GM18867 (cell line): ENCODE measurements around the gene GNG7.
"Not testable (repeated sequence)": the region's sequence is repeated elsewhere in the genome, so short reads cannot be mapped to it uniquely, and the experiment has no call there.

Source experiments
- ATAC-seq: cut with Tn5 transposase; IDR thresholded peaks from one replicate; pipeline ENCODE4 v1.9.1; 2021; ENCODE audit warnings: mild to moderate bottlenecking, moderate library complexity; ENCODE audit not compliant: unreplicated experiment

GNG7 gene

DNA sequence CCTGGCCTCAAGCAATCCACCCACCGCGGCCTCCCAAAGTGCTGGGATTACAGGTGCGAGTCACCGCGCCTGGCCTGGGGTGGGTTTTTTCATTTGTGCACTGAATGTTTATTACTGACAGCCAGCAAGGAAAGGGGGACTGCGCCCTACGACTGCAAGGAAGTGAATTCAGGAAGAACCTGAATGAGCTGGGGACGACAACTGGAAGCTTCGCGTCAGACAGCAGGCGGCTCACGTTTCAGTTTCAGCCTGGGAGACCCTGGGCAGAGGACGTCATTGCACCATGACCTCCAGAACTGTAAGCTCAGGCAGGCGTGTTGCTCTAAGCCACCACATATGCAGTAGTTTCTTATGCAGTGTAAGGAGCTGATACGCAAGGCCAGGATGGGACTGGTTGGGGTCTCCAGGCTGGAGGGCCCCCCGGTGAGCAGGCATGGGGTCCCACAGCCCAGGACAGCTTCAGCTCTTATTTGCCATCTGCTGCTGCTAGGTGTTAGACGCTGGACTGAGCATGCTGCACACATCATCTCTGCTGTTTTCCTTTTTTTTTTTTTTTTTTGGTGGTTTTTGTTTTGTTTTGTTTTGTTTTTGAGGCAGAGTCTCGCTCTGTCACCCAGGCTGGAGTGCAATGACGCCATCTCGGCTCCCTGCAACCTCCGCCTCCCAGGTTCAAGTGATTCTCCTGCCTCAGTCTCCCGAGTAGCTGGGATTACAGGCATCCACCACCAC is 160.0 kb downstream of the GNG7 start:
- no peak for ATAC-seq

DNA sequence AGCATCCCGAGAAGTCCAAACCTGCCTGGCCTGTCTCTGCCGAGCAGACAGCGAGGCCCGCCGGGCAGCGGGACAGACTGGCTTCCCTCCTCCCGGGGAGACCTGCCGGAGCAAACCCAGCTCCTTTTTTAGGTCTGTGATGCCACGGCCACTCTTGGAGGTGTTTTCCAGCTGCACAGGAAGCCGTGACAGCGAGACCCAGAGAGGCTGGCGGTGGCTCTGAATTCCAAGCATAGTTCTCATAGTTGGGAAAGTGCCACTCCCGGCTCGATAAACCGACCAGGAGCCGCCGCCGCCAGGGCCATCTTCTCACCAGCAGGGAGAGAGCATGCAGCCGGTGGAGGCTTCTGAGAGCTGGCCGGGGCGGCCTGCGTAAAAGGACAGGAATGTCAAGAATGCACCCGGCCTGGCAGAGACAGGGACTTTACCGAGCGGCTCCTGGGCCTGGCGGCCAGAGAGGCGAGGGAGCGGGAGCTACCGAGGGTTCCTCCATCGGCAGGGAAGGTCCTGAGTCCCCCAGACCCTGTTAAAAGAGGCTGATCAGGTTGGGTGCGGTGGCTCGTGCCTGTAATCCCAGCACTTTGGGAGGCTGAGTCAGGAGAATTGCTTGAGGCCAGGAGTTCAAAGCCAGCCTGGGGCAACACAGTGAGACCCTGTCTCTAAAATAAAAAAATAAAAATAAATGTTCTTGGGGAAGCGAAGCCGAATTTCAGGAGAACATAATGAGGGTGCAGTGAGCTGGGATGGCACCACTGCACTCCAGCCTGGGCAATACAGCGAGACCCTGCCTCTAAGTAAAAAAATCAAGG is 161.6 kb downstream of the GNG7 start:
- ATAC-seq, result no peak

DNA sequence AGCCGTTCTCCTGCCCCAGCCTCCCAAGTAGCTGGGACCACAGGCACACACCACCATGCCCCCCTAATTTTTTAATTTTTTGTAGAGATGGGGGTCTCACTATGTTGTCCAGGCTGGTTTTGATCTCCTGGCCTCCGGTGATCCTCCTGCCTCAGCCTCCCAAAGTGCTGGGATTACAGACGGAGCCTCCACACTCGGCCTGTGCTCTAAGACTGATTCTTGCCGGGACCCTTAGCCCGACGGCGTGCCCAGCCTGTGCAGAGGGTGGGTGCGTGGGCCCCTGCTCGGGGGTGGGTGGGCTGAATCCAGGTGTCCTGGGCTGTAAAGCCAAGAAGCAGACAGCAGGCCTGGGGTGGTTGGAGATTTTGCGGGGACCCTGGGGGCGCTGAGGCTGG is 162.2 kb downstream of the GNG7 start:
- no peak for ATAC-seq

DNA sequence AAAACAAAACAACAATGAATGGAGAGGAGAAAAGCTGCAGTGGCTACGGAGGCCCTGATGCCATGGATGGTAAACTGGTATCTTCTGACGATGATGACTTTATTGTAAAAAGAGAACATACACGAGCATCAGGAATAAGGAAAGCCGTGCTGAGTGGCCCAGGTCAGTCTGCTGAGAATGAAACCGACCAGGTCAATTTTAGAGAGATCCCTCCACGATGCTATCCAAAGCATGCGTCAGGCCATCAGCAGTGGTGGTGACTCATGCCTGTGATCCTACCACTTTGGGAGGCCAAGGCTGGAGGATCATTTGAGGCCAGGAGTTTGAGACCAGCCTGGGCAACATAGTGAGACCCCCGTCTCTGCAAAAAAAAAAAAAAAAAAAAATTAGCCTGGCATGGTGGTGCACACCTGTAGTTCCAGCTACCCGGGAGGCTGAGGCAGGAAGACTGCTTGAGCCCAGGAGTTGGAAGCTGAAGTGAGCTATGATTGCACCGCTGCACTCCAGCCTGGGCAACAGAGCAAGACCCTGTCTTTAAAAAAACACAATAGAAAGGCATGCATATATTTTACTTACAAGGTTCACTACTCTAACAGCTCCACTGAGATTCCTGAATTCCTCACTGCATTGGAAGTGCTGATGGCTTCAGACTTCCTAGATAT is 164.3 kb downstream of the GNG7 start:
- ATAC-seq, result no peak

DNA sequence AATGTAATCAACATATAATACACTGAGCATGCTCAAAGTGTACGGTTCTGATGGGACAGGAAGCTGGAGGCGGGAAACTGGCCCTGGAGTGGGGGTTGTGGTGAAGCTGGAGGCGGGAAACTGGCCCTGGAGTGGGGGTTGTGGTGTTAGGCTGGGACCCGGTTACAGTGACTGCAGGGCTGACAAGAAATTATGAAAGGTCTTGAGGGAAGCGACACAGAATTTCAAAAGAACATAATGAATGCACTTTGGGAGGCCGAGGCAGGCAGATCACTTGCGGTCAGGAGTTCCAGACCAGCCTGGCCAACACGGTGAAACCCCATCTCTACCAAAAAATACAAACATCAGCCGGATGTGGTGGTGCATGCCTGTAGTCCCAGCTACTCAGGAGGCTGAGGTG is 164.9 kb downstream of the GNG7 start:
- ATAC-seq, result not testable (repeated sequence)

DNA sequence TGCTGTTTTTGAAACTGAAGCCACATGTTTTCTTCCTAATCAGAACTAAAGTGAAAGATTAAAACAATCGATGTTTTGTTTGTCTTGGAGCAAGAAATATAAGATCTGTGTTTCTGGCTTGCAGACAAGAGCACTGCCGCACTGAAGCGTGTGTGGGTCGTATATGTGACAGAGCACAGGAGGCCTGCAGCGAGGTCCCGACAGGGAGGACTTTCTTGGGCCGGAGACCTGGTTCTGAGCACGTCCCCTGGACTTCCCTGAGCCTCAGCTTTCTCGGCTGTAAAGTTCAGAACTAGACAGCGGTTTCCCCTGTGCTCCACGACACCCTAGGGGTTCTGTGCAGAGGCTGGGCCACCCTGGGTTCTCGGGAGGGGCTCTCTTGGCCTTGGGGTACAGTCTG is 166.0 kb downstream of the GNG7 start:
- ATAC-seq, result no peak

DNA sequence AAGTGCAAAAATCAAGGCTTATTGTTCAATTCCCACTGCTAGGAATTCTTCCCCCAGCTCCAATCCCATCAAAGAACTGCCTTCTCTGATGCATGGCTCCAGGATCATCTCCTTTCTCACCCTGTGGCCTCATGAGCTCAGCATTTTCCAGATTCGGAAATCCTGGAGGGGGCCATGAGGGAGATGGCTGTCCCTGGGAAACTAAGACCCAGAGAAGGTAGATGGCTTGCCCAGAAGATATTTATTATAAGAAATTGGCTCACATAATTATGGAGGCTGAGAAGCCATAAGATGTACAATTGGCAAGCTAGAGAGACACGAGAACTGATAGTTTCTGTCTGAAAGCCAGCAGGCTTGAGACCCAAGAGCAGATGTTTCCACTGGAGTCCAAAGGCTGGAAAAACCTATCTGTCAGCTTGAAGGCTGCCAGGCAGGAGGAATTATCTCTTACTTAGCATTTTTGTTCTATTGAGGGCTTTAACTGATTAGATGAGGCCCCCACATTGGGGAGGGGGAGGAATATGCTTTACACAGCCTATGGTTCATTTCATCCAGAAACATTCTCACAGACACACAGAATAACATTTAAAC is 168.0 kb downstream of the GNG7 start:
- ATAC-seq, result no peak

DNA sequence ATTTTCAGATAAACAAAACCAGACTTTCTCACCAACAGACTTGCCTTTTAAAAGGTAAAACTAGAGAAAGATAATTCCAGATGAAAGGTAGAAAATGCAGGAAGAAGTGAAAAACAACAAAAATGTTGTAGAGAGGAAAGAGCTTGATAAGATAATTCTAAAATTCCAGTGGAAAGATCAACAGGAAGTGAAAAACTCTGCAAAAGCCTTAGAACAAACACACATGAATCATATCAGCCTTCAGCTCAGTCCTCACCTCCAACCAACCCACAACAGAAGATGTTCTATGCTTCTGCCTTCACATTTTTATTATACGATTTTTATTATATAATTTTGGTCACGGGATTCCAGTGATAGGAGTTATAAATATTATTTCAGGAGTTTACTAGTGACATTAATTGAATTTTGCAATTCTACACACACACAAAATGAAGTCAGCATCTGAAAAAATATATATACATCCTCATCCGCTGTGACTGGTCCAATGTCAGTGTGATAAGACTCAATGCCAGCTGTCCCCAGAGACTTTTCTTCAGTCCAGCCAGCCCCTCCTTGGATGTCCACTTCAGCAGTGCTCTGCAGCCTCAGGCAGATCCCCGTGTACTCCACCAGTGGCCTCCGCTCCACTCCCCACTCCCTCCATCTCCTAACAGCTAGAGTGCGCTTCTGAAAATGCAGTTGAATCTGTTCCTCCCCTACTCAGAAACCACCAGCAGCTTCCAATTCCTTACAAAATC is 168.6 kb downstream of the GNG7 start:
- ATAC-seq, result no peak

DNA sequence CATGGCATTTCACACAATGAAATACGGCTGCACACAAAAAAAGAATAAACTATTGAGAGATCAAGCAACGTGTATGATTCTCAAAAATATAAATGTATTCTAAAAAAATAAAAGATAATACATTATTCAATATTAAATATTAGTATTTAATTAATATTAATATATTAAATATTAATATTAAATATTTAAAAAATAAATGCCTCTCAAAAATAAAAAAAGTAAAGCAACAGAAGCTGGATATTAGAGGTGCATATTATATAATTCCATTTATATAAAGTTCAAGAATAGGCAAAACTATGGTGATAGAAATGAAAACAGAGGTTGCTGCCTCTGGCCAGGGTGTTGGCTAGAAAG is 169.4 kb downstream of the GNG7 start:
- no peak for ATAC-seq

DNA sequence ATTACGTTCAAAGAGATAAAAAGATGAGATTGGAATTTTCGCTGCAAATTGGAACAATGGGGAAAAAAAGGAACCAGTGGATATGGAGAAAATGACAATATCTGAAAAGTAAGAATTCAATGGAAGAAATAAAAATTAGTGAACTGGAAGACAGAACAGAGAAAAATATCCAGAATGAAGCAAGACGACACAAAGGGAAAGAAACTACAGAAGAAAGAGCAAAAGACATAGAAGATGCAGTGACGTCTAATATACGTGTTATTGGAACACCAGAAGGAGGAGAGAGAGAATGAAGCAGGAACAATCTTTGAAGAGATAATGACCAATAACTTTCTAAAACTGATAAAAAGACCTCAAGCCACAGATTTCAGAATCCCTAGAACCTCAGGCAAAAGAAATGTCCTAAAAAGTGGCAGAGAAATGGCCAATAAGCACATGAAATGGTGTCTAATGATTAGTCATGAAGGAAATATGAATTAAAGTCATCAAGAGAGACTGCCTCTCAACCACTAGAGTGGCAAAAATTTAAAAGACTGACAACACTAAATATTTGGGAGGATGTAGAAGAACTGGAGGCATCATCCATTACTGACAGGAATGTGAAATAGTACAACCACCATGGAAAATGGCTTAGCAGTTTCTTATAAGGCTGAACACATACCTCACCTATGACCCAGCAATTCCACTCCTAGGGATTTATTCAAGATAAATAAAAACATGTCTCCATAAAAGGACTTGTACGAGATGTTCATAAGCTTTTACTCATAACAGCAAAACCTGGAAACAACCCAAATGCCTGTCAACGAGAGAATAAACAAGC is 170.0 kb downstream of the GNG7 start:
- ATAC-seq, result no peak

DNA sequence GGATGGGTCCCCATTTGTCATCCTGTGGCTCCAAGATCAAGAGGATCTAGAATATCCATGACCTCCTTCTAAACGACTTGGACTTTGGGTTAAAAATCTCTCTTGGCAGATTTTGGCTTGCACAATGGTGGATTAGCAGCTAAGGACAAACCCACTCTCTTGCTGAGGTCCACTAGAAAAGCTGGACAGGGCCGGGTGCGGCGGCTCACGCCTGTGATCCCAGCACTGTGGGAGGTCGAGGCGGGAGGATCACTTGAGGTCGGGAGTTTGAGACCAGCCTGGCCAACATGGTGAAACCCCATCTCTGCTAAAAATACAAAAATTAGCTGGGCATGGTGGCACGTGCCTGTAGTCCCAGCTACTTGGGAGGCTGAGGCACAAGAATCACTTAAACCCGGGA is 172.6 kb downstream of the GNG7 start:
- ATAC-seq, result not testable (repeated sequence)

DNA sequence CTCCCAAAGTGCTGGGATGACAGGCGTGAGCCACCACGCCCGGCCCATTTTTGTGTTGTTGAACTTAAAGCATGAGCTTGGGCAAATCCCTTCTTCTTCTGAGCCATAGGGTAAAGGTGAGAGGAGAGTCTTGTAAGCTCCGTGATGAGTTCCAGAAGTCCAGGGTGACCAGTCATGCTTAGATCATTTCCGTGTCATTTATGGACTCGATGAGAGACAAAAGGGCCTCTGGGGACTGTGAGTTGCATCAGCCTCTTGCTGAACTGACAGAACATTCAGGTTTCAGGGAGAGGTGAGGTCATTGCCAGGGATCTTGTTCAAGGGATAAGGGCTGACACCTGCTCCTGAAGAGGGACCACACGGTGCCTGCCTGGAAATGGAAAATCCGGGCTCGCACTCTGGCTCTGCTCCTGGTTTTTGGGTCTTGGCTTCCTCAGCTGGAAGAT is 173.0 kb downstream of the GNG7 start:
- ATAC-seq, result no peak

DNA sequence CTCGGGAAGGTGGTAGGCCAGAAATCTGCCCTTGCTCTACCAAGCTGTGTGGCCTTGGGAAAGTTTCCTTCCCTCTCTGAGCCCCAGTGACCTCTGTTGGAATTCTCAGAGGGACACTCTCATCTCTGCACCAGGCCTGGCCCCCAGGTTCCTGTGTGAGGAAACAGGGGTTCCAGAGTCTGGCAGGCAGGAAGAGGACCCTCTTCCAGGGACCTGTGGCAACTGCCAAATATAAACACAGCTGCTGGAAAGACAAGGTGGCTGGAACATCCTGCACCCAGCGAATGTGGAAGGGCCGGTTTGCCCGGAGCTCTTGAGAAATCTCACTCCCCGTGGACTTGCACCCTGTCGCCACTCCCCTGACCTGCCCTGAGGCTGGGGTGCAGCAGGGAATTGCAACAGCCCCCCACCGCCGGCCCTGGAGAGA is 173.8 kb downstream of the GNG7 start:
- no peak for ATAC-seq

DNA sequence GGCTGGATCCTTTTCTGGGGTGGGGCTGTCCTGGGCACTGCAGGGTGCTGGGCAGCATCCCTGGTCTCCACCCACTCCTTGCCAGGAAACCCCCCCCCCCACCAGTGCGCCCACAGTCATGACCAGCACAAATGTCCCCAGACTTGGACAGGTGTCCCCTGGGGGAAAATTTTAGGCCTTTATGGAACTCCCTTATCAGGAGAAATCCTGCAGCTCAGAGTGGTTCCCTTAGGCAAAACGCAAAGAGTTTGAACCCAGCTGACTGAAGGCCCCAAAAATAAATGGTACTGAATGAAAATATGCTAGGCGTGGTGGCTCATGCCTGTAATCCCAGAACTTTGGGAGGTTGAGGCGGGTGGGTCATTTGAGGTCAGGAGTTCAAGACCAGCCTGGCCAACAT is 174.8 kb downstream of the GNG7 start:
- no peak for ATAC-seq

DNA sequence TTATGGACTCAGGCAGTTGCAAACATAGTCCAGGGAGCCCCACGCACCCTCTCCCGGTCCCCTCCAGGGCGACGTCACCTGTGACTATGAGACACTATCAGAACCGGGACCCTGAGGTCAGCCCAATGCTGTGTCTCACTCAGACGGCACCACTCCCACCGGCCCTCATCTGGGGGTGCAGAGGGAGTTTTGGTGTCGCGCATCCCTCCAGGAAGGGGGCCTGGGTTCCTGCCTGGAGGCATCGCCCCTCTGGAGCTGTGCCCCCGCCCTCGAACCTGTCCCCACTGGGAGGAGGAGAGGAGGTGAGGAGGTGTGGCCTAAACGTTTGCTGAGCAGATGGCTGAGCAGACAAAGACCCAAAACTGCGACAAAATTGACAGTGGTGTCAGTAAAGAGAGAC is 175.3 kb downstream of the GNG7 start:
- no peak for ATAC-seq

DNA sequence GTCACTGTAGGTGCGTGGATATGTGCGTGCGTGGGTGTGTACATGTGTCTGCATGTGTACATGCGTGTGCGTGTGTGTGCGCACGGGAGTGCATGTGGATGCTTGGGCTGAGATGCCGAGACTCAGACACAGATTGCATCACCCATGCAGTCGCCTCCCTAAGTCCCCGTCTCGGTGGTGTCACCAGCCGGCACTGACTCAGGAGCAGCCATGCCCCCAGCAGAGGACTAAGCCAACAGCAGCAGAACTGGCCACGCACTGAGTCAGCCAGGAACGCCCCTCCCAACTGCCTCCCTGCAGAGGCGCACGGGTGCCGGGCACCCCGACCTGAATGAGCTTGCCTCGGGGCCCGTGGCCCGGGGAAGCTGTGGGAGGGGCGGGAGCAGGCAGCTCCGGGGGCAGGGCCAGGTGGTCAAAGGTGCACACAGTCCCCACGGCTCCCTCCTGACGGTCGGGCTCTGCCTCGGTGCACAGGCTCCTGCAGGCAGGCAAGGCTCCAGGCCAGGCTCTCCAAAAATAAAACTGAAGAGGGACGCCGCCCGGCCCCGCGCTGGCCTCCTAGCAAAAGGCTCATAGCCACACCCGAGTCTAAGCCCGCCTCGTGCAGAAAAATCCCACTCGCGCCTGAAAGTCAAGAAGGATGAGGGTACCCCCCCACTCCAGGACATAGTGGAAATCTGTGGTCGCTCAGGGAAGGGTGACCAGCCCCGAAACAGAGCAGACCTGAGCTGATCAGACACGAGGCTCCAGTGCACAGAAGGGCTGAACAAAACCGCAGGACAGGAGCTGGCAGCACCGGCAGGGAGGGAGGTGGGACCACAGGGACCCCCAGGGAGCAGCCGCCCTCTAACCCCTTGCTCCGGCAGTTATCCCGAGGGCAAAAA is 177.4 kb downstream of the GNG7 start:
- no peak for ATAC-seq

DNA sequence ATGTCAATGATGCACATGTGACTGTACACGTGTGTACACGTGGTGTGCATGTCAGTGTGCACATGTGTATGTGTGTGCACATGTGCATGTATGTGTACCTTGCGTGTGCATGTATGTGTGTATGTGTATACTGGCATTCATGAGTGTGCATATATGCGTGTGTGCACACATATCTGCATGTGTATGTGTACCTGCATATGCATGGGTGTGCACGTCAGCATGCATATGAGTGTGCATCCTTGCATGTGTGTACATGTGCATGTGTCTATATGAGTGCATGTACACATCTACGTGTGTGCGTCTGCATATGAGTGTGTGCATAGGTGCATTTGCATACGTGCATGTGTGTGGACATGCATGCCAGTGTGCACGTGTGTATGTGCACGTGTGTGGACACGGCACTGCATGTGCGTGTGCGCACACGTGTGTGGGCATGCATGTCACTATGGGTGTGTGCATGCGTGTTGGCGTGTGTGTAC is 178.1 kb downstream of the GNG7 start:
- no peak for ATAC-seq

DNA sequence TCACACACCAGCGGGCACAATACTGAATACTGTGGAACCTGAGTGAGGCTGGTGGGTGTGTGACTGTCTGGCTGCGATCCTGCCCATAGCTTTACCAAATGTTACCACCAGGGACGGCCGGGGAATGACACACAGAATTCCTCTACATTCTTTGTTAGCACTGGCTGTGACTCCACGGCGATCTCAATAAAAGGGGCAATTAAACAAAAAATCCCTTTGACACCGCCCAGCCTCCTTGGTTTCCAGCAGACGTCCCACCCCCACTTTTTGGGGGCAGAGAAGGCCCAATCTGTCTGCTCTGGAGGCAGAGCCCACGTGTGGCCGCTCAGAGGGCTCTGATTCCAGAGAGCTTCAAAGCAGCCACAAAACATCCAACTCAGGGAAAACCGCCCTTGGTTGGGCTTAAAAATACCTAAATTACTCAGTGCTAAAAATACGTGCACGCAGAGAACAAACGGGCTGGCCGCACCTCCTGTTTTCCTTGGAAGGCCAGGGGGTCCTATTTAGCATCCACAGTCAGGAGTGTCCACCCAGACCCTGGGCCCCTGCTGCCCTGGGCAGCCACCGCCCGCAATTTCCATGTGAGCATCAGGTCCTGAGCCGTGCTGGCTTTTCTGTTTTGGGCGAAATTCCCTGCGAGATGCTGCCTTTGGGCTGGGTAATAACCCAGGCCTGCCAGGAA is 178.7 kb downstream of the GNG7 start:
- ATAC-seq, result no peak
